Astrocyte of the spinal cord (primary cell): Measurements from ENCODE around the gene CXCR5.

Experiments
- DNase-seq: peaks from one replicate; pipeline ENCODE4 v3.0.0; 2011; ENCODE audit warnings: low read depth, low spot score
- H3K4me3 ChIP-seq: 2 replicates; pipeline ENCODE4 v1.5.1; 2011; ENCODE audit warnings: low read depth, mild to moderate bottlenecking, low read length, moderate library complexity
- in situ Hi-C: cut with HindIII; loops from 2 replicates; pipeline ENCODE4 v1.10.0; 2017; ENCODE audit warnings: low sequenced_read_pairs
- TF ChIP-seq, protein P1 (sequence below): IDR thresholded peaks from 2 replicates; pipeline ENCODE4 v1.5.1; 2012; ENCODE audit warnings: low read depth, mild to moderate bottlenecking, low read length, inconsistent platforms

Gene CXCR5

DNA sequence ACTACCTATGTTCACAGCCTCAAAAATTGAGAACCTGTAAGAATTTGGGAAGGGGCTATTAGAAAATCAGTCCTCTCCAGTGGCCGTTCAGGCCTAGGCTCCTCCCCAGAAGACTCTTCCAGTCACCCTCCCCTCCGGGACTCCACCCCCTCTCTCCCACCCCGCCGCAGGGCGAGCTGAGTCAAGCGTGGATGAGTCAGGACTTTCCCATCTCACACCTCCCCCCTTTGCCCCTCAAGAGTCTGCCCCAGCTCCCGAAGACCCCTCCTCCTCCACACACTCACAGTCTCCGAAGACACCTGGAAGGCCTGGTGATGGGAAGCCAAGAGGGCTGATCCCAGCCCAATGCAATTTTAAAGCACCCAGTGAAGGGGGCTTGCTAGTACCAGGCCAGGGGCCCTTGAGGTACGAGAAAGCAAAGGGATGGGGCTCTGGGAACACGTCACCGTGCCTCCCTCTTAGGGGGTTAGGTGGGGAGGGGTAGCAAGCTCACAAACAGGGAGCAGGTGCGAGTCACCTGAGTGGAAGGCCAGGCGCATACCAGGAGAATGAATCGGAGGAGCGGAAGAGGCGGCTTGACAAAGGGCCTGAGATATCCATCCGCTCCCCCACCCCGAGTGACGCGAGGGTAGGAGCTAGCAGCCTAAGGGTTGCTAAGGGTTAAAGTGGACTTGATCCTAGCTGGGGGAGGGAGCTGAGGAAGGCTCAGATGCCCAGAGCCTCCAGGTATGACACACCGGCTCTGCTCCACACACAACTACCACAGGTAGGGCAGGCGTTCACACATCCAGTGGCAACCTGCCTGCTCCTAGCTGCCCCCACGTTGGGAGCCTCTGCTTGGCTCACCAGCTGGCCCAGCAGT lies 28.4 kb downstream of the CXCR5 start:
- no peak overlapping the region for H3K4me3 ChIP-seq
- TF ChIP-seq, protein P1, sequence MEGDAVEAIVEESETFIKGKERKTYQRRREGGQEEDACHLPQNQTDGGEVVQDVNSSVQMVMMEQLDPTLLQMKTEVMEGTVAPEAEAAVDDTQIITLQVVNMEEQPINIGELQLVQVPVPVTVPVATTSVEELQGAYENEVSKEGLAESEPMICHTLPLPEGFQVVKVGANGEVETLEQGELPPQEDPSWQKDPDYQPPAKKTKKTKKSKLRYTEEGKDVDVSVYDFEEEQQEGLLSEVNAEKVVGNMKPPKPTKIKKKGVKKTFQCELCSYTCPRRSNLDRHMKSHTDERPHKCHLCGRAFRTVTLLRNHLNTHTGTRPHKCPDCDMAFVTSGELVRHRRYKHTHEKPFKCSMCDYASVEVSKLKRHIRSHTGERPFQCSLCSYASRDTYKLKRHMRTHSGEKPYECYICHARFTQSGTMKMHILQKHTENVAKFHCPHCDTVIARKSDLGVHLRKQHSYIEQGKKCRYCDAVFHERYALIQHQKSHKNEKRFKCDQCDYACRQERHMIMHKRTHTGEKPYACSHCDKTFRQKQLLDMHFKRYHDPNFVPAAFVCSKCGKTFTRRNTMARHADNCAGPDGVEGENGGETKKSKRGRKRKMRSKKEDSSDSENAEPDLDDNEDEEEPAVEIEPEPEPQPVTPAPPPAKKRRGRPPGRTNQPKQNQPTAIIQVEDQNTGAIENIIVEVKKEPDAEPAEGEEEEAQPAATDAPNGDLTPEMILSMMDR, result no peak
- DNase-seq, result peak; percentile 93
- in situ Hi-C loops, result no loop called here

DNA sequence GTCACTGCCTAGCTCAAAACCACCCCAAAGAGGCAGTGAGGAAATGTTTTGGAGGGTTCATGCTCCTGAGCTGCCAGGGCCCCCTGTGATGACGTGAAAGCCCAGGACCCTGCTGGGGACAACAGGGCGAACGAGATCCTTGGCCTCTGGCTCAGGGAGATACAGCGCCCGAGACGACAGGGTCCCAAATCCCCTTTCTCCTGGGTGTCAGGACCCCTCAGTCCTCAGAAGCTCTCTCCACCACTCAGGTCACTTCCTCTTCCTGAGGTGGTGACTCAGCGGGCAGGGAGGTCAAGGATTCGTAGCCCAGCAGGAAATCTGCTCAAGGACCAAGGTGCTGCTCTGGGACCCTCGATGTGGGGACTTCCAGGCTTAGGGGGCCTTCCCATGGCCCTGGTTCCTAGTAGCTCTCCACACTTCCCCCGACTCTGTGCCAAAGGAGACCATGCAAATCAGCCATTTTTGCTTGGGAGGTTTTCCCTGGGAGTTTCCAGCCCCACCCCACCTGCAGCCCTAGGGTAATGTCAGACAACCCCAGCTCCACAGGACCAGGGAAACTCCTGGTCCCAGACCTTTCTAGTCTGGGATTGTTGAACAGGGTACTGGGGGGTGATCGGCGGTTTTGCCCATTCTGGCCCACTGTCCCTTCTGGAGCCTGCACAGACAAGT lies 29.2 kb downstream of the CXCR5 start:
- H3K4me3 ChIP-seq, result no peak overlapping the region
- TF ChIP-seq, protein P1, result no peak
- no peak for DNase-seq
- in situ Hi-C loops, result no loop called here

DNA sequence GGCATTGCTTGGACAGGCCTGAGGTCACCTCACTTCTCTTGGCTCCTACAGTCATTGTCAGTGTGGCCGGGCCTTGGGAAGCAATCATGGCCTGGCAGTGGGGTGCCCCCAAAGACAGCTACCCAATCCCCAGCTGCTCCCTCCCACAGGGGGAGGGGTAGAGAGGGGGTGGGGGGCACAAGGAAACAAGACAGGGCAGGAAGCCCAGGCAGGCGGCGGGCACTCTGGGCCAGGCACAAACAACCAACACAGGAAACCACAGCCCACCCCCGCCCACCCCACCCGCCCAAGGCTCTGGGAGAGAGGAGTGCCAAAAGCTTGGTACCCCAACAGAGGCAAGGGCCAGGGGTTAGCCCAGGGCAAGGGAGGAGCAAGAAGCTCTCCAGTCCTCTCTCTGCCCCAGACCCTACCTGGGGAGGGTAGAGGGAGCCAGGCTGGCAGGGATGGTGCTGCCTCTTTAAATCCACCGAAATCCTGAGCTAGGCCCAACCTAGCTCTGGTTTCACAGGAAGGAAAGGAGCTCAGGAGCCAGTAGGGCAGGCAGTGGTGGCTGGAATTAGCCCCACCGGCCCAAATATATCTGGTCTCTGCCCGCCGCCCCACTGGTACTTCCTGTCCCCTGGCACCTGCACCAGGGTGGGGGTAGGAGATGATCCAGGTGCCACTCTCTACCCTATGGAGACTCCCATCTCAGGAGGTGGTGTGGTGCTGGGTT lies 29.9 kb downstream of the CXCR5 start:
- no peak for DNase-seq
- H3K4me3 ChIP-seq, result no peak overlapping the region
- in situ Hi-C loops, result no loop called here
- TF ChIP-seq, protein P1, result no peak

DNA sequence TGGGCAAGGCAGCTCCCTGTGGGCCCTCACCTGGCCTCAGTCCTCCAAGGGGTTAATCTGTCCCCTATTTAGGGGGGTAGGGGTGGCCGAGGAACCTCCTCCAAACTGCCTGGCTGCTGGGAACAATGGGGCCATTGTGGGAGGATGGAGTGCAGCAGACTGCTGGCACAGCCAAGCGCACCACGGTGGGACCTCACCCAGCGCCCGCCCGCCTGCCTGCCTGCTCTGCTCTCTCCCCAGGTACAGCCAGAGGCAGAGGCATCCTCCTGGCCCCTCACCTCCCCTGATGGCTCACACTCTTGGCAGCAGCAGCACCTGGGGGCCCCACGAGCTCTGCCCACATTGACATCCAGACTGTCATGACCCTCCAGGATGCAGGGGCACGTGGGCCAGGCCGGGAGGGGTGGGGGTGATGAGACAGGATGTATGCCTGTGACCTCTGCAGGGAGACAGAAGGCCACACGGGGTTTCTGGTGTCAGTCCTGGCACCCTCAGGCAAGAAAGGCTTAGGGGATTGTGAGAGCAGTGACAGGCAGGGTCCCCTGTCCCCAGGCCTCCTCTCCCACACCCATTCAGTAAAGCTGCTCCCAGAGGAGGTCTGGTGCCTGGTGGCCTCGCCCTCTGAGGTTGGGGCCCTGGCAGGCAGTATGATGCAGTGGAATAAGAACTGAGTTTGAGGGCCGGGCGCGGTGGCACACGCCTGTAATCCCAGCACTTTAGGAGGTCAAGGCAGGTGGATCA lies 30.7 kb downstream of the CXCR5 start:
- TF ChIP-seq, protein P1, result no peak
- in situ Hi-C loops, result no loop called here
- no peak for DNase-seq
- no peak overlapping the region for H3K4me3 ChIP-seq

DNA sequence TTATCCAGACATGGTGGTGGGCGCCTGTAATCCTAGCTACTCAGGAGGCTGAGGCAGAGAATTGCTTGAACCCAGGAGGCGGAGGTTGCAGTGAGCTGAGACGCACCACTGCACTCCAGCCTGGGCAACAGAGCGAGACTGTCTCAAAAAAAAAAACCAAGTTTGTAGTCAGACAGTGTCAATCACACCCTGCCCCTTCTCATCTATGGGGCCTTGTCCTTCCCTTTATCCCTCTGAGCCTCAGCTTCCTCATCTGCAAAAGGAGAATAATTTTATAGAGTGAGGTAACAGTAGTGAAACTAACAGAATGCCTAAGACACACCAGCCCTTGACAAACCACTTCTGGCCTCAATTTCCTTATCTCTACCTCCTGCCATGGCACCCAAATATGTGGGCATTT lies 31.3 kb downstream of the CXCR5 start:
- TF ChIP-seq, protein P1, result no peak
- no peak for DNase-seq
- in situ Hi-C loops, result no loop called here
- no peak overlapping the region for H3K4me3 ChIP-seq

DNA sequence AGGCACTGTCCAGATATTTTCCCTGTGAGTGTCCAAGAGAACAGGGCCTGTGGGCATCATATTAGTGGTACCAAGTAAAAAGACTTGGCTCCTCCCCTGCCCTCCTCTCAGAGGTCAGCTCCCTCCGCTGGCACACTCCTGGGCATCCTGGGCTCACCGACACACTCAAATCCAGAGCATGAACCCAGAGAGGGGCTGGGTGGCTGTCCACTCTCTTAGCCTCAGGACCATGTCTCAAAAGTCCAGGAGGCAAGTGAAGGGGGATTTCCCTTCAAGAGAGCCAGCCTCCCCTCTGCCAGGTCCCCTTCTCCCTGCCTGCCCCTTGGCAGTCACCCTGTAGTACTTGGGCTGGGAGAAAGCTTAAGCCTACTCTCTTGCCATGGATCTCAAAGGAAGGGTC lies 31.7 kb downstream of the CXCR5 start:
- in situ Hi-C loops, result no loop called here
- DNase-seq, result no peak
- H3K4me3 ChIP-seq, result no peak overlapping the region
- TF ChIP-seq, protein P1, result no peak
